ENCODE results near the gene AGRP.
"Not testable (repeated sequence)": the region's sequence is repeated elsewhere in the genome, so short reads cannot be mapped to it uniquely, and the experiment has no call there.

Gene AGRP

DNA sequence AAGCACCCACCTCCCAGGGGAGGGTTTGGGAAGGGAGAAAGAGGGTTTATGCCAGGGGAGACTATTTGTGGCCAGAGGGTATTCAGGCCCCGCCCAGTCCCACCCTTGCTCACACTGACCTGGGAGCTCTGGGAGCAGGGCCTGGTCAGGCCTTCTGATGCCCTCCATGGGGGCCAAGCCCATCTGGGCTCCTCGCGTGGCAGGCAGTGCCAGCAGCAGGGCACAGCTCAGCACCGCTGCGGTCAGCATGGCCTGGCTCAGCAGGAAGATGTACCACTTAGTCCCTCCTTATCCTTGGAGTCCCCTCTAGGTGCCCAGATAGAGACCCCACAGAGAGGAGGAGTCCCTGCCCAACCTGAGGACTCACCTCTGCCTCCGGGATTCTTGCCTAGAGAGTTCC is at the start of gene AGRP:
Gene AGRP, minus strand, starts transcription at position 398 of the 400 bp plus-strand sequence. Its CDS starts 149 bp downstream, at position 249.
- DNase-seq: no peak

DNA sequence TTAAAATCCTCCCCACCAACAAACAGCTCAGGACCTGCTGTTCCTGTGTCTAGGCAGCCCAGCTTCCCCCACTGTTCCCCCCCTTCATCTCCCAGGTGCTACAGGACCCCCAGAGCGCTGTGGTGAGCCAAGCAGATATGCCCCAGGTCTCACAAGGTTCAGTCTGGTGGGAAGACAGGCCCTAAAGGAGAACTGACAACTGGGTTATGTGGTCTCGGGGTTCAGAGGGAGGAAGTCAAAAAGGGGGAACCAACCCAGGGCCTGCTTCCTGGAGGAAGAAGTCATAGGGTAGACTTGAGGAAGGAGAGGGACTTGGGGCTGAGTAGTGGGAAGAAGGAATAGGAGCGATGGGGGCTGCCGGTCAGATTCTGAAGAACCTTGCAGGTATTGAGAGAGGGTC is 47.9 kb upstream of the AGRP start:
- no peak for DNase-seq

GRCh38 chr16:67530013-67530939 is 46.9 kb upstream of the AGRP start:
- DNase-seq: peak; percentile 80

DNA sequence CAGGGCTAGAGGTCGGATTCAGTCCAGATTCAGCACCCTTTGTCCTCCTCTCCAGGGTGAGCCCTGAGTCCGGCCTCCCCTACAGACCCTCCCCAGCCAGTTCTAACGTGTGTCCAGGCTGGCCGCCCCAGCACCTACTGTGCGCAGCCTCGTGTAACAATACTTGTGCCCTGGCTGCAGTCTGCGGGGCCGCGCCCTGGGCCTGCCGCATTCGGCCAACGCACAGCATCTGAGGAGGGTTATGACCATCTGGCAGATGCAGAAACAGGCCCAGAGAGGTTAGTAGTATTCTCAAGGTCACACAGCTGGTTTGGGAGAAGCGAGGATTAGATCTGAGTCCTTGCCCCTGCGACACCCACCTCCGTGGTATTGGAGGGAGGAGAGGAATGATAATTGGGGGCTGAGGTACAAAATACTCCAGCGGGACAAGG is 46.2 kb upstream of the AGRP start:
- peak; percentile 60 for DNase-seq

DNA sequence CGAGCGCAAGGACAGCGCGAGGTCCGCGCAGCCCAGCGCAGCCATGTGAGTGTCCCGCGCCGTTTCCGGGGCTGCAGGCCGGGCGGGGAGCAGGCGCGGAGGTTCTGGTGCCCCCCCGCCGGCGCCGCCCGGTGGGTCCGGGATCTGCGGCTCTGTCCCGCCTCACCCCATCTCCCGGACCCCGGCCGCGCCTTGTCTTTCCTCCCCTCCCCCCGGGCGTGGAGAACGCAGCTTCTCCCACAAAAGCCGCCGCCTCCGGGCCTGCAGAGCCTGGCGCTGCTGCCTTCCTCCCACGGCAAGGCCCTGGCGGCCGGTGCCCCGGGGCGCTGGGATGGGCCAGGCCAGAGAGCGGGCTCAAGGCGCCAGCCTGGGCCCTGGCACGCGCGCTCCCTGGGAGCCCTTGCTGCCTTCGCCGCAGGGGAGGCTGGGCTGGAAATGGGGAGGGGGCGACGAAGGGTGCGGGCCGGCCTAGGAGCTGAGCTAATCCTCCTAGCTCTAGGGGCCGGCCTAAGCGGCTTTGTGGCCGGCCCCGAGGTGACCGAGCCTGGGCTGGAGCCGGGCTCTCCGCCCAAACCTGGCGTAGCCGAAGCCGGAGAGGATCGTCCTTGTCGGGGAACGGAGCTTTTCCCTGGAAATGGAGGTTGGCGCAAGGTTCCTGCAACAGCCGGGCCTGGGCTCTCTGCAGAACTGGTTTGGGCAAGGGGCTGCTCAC is 45.7 kb upstream of the AGRP start:
- DNase-seq: peak; percentile 78

GRCh38 chr16:67528222-67528869 is 45.0 kb upstream of the AGRP start, which contains the start of gene RIPOR1:
Gene RIPOR1 (plus strand): TSS chr16:67528829. CDS start chr16:67538447, 9,618 bp downstream.
- DNase-seq: peak; percentile 70

DNA sequence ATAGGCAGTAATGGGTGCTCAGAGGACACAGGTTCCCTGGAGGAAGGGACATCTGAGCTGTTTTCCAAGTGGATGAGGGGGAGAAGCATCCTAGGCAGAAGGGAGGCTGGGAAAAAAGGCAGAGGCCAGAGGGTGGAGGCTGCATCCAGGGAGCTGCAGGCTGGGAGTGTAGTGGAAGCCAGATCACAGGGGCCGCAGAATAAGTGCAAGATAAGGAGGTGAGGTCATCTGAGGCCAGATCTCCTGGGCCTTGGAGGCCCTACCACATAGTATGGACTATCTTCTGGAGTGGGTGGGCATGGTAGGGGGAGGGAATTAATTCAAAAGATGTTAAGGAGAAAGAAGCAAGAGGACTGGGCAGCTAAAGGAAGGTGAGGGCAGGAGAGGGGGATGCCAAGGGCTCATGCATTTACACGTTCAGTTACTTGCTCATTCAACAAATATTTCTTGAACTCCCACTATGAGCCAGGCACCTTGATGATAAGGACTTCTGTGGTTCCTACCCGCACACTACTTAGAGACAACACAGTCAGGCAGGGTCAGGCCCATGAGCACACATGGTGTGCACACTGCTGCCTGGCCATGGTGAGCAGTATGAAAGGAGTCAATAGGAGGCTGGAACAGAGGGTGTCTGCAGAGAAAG is 42.9 kb upstream of the AGRP start:
- DNase-seq: peak; percentile 64

- peak; percentile 63 for DNase-seq
These were observed 42.0 kb upstream of the AGRP start for GRCh38 chr16:67525176-67525860.

- peak; percentile 98 for DNase-seq
These were observed 37.9 kb upstream of the AGRP start for GRCh38 chr16:67521095-67521804.

DNA sequence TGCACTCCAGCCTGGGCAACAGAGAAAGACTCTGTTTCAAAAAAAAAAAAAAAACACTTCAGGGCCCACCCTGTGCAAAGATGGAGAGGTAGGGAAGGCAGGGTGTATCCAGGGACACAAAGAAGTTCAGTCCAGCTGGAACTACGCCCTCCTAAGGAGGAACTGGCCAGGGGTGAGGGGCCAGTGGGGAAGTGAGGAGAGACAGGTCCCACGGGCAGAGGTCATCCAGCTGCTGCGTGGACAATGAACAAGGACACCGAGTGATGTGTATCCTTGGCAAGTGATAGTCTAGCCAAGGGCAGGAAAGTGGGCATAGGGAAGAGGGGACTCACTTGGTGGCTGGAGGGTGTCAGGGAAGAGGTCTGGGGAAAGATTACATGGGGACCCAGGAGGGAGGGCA is 35.9 kb upstream of the AGRP start:
- DNase-seq: no peak

GRCh38 chr16:67518676-67519075 is 35.3 kb upstream of the AGRP start:
- DNase-seq: no peak

GRCh38 chr16:67517661-67518423 is 34.5 kb upstream of the AGRP start:
- DNase-seq: peak; percentile 46

DNA sequence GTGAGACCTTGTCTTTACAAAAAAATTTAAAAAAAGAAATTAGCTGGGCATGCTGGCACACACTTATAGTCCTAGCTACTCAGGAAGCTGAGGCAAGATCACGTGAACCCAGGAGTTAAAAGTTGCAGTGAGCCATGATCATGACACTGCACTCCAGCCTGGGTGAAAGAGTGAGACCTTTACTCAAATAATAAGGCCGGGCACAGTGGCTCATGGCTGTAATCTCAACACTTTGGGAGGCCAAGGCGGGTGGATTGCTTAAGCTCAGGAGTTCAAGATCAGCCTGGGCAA is 33.8 kb upstream of the AGRP start:
- no peak for DNase-seq

DNA sequence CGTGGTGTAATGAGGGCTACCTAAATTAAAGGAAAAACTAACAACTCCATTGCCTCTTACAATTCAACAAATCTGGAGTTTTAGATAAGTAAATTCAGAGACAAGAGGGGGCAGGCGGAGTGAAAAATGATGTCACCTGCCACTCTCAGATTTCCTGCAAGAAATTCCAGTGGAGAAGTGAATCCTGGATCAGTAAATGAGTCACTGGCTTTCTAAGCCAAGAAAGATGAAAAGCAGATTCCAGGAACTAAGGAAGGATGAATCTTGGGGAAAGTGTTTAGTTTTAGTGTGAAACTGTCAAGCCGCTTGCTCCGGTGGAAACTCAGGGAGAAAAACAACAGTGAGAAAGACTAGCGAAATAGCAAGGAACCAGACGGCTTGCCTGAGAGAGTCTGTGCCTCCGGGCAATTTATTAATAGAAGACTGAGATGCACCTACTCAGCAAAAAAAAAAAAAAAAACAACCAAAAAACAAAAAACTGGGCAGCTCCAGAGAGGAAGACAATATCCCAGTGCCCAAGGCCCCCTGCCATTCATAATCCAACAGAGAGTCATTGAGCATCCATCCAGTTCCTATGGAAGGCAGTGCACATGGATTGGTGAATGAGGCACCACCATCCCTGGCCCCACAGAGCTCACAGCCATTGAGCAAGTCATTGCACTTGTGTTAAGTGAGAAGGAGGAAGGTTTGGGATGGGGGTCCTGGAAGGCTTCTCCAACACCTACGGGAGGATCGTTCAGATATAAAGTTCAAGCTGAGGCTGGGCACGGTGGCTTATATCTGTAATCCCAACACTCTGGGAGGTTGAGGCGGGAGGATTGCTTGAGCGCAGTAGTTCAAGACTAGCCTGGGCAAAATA is 33.2 kb upstream of the AGRP start:
- peak; percentile 57 for DNase-seq

GRCh38 chr16:67514382-67514828 is 31.1 kb upstream of the AGRP start:
- DNase-seq: peak; percentile 83

DNA sequence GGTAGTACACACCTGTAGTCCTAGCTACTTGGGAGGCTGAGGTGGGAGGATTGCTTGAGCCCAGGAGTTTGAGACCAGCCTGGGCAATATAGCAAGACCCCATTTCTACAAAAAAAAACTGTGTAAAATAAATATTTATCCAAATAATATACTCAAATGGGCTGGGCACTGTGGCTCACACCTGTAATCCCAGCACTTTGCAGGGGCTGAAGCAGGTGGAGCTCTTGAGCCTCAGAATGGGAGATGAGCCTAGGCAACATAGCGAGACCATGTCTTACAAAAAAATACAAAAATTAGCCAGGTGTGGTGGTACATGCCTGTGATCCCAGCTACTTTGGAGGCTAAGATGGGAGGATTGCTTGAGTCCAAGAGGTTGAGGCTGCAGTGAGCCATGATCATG is 30.5 kb upstream of the AGRP start:
- DNase-seq: not testable (repeated sequence)

GRCh38 chr16:67509016-67509415 is 25.7 kb upstream of the AGRP start:
- no peak for DNase-seq

DNA sequence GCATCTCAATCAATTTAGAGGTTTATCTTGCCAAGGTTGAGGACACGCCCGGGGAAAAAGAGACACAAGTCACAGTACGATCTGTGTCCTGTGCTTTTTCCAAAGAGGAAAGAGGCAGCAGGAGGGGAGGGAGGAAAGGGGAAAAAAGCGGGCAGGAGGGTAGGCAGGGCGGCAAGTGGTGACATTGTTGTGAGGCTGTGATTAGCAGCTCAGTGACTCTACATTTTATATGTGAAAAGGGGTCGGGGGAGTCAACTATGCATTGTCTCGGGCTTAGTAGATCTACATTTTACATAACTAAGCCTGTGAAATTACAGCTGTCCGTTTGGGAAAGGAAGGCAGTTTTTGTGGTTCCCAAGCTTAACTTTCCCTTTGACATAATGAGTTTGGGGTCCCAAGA is 23.1 kb upstream of the AGRP start:
- DNase-seq: no peak
